ENCODE data around the gene UBASH3B.

UBASH3B gene

DNA sequence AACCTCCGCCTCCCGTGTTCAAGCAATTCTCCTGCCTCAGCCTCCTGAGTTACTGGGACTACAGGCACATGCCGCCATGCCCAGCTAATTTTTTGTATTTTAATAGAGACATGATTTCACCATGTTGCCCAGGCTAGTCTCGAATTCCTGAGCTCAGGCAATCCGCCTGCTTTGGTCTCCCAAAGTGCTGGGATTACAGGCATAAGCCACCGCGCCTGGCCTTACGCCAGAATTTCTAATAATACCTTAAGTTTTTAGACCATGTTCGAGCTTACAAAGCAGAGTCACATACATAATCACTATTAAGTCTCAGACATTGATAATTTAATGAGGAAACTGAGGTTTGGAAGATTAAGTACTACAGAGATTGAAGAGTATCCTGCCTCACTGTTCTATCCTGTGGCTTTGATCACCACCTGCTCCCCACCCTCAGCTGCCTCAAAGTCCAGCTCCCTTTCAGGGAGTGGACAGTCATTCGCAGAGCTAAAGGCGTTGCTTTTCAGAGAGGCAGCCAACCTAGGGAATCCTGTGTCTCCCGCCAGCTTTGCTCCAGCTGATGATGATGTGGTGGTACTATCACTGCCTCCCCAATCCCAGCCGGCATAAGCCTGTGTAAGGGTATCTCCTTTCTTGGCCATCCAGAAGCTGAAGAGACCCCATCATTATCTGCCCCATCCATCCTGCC, 7.7 kb downstream of the UBASH3B start:
- DNase-seq (ENCODE audit: low read depth, low spot score) = no peak
- no peaks in the 10 kb centered on the region for H3K4me1 ChIP-seq (ENCODE audit: control insufficient read depth, insufficient read depth, low read length)
- H3K4me3 ChIP-seq (ENCODE audit: low read length) = no peak overlapping the region
- H3K27ac ChIP-seq (ENCODE audit: low read length) = no peak overlapping the region
- H3K36me3 ChIP-seq (ENCODE audit: control insufficient read depth, insufficient read depth, low read length) = no peaks in the 10 kb centered on the region
- no peaks in the 10 kb centered on the region for H3K27me3 ChIP-seq (ENCODE audit: control insufficient read depth, insufficient read depth, low read length)
- no CpG with 5 or more reads among the region's 13 CpGs for WGBS (ENCODE audit: insufficient coverage, insufficient read length)
- no peaks in the 10 kb centered on the region for H3K9me3 ChIP-seq (ENCODE audit: control insufficient read depth, insufficient read depth, low read length)

DNA sequence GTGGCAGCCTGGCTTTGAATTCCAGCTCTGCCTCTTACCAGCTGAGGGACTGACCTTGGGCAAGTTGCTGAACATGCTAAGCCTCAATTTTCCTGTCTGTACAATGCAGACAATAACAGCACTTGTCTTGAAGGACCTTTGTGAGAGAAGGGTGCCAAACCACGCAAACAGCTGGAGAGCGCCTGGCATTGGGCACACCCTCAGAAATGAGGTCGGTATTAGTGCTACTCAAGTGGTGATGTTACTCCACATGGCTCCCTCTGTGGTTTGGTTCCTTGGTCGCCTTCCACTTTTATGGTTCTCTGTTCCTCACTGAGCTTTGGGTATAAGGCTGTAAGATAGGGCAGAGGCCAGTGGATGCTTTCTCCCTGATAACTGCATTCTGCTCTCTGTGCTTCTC, 8.2 kb downstream of the UBASH3B start:
- WGBS (ENCODE audit: insufficient coverage, insufficient read length) = no CpG with 5 or more reads among the region's 4 CpGs
- Histone ChIP-seq H3K4me1 (ENCODE audit: control insufficient read depth, insufficient read depth, low read length) (no peaks in the 10 kb centered on the region), H3K27me3 (ENCODE audit: control insufficient read depth, insufficient read depth, low read length) (no peaks in the 10 kb centered on the region), H3K9me3 (ENCODE audit: control insufficient read depth, insufficient read depth, low read length) (no peaks in the 10 kb centered on the region), H3K27ac (ENCODE audit: low read length) (no peak overlapping the region), H3K4me3 (ENCODE audit: low read length) (no peak overlapping the region), H3K36me3 (ENCODE audit: control insufficient read depth, insufficient read depth, low read length) (no peaks in the 10 kb centered on the region)
- DNase-seq (ENCODE audit: low read depth, low spot score) = no peak

DNA sequence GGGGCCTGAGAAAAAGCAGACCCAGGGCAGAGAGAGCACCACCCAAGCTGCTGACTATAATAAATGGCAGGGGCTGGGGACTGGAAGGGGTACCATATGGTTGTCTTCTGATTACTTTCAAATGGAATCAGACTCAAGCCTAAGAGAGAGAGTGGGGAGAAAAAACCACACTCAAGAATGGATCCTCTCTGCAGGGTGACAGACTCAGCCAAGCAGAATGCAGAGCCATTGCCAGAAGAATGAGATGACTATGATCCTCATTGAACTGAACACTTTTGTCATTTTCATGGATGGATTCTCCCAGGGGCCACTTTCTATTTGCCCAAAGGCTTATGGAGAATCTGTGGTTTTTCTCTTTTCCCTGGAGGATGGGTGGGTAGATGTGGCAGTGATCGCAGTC, 8.7 kb downstream of the UBASH3B start:
- no peaks in the 10 kb centered on the region for H3K4me1 ChIP-seq (ENCODE audit: control insufficient read depth, insufficient read depth, low read length)
- WGBS (ENCODE audit: insufficient coverage, insufficient read length) = no CpG with 5 or more reads among the region's 1 CpG
- H3K27me3 ChIP-seq (ENCODE audit: control insufficient read depth, insufficient read depth, low read length) = no peaks in the 10 kb centered on the region
- no peak overlapping the region for H3K4me3 ChIP-seq (ENCODE audit: low read length)
- no peak for DNase-seq (ENCODE audit: low read depth, low spot score)
- no peak overlapping the region for H3K27ac ChIP-seq (ENCODE audit: low read length)
- no peaks in the 10 kb centered on the region for H3K9me3 ChIP-seq (ENCODE audit: control insufficient read depth, insufficient read depth, low read length)
- H3K36me3 ChIP-seq (ENCODE audit: control insufficient read depth, insufficient read depth, low read length) = no peaks in the 10 kb centered on the region

DNA sequence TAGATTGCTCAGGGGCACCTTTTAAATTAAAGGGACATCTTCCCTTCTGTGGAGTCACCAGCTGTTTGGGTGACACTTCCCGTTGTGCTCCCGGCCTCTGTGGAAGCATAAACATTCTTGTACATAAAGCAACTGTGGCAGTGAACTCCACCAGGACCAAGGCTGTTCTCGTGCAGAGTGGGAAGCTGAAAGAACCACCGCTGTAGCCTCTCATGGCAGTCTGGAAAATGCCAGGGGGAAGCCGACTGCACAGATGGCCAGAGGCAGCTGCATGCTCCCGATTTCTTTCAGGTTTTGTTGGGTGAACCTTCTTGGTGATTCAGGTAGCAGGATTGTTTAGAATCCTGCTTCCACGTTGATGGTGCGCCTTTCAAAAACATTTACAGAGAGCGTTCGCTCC, 10.3 kb downstream of the UBASH3B start:
- WGBS (ENCODE audit: insufficient coverage, insufficient read length) = no CpG with 5 or more reads among the region's 10 CpGs

GRCh38 chr11:122666743-122667142, 11.2 kb downstream of the UBASH3B start:
- Histone ChIP-seq H3K9me3 (ENCODE audit: control insufficient read depth, insufficient read depth, low read length) (no peaks in the 10 kb centered on the region), H3K27ac (ENCODE audit: low read length) (no peak overlapping the region), H3K36me3 (ENCODE audit: control insufficient read depth, insufficient read depth, low read length) (no peaks in the 10 kb centered on the region), H3K4me3 (ENCODE audit: low read length) (no peak overlapping the region), H3K4me1 (ENCODE audit: control insufficient read depth, insufficient read depth, low read length) (no peaks in the 10 kb centered on the region), H3K27me3 (ENCODE audit: control insufficient read depth, insufficient read depth, low read length) (no peaks in the 10 kb centered on the region)
- DNase-seq (ENCODE audit: low read depth, low spot score) = no peak

More for the DNA sequence above, 10.3 kb downstream of the UBASH3B start:
- H3K27ac ChIP-seq (ENCODE audit: low read length) = no peak overlapping the region
- no peak for DNase-seq (ENCODE audit: low read depth, low spot score)
- no peaks in the 10 kb centered on the region for H3K36me3 ChIP-seq (ENCODE audit: control insufficient read depth, insufficient read depth, low read length)
- H3K9me3 ChIP-seq (ENCODE audit: control insufficient read depth, insufficient read depth, low read length) = no peaks in the 10 kb centered on the region
- H3K4me1 ChIP-seq (ENCODE audit: control insufficient read depth, insufficient read depth, low read length) = no peaks in the 10 kb centered on the region
- H3K4me3 ChIP-seq (ENCODE audit: low read length) = no peak overlapping the region
- H3K27me3 ChIP-seq (ENCODE audit: control insufficient read depth, insufficient read depth, low read length) = no peaks in the 10 kb centered on the region

GRCh38 chr11:122668562-122669090, 13.1 kb downstream of the UBASH3B start:
- no peaks in the 10 kb centered on the region for H3K36me3 ChIP-seq (ENCODE audit: control insufficient read depth, insufficient read depth, low read length)
- no peaks in the 10 kb centered on the region for H3K4me1 ChIP-seq (ENCODE audit: control insufficient read depth, insufficient read depth, low read length)
- WGBS (ENCODE audit: insufficient coverage, insufficient read length) = no CpG with 5 or more reads among the region's 6 CpGs
- no peak overlapping the region for H3K27ac ChIP-seq (ENCODE audit: low read length)
- no peak for DNase-seq (ENCODE audit: low read depth, low spot score)
- H3K4me3 ChIP-seq (ENCODE audit: low read length) = no peak overlapping the region
- H3K27me3 ChIP-seq (ENCODE audit: control insufficient read depth, insufficient read depth, low read length) = no peaks in the 10 kb centered on the region
- H3K9me3 ChIP-seq (ENCODE audit: control insufficient read depth, insufficient read depth, low read length) = no peaks in the 10 kb centered on the region

DNA sequence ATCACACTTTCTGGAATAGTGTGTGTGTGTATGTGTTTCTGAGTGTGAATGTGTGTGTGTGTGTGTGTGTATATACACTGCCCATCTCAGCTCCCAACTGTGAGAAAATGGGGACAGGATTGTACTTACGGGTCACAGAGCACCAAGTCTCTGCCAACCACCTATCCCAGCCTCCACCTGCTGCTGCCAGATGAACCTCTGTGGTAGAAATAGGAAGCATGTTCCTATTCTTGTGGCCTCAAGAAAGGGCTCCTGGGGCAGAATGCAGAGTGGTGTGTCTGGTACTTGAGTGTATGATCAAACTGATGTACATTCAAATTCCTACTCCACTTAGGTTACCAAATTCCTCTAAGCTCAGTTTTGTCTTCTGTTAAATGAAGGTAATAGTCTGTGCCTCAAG, 14.6 kb downstream of the UBASH3B start:
- Histone ChIP-seq H3K27ac (ENCODE audit: low read length) (no peak overlapping the region), H3K4me3 (ENCODE audit: low read length) (no peak overlapping the region), H3K27me3 (ENCODE audit: control insufficient read depth, insufficient read depth, low read length) (no peaks in the 10 kb centered on the region), H3K4me1 (ENCODE audit: control insufficient read depth, insufficient read depth, low read length) (no peaks in the 10 kb centered on the region), H3K36me3 (ENCODE audit: control insufficient read depth, insufficient read depth, low read length) (no peaks in the 10 kb centered on the region), H3K9me3 (ENCODE audit: control insufficient read depth, insufficient read depth, low read length) (no peaks in the 10 kb centered on the region)
- no CpG with 5 or more reads among the region's 1 CpG for WGBS (ENCODE audit: insufficient coverage, insufficient read length)
- no peak for DNase-seq (ENCODE audit: low read depth, low spot score)

DNA sequence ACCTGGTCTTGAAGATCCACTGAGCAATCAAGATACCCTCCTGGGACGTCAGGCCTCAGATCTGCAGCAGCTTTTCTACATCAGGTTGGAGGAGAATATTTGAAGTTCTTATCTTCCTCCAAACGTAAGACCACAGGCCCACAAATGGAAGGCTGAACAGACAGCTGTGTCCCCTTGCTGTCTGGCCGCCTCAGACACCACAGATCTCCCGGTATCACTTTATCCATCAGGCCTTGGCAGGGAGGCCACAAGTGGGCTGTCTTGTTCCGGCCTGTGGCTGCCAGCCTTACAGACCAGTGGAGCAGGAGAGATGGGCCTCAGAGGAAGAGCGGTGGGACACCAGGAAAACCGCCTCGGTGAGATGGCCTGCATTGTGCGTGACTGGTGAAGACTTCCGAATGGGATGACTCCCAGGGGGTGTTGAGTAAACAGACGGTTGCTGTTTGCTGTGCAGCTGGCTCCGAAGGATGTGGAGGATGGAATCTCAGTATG, 15.9 kb downstream of the UBASH3B start:
- Histone ChIP-seq H3K27ac (ENCODE audit: low read length) (no peak overlapping the region), H3K9me3 (ENCODE audit: control insufficient read depth, insufficient read depth, low read length) (no peaks in the 10 kb centered on the region), H3K36me3 (ENCODE audit: control insufficient read depth, insufficient read depth, low read length) (no peaks in the 10 kb centered on the region), H3K4me3 (ENCODE audit: low read length) (no peak overlapping the region), H3K27me3 (ENCODE audit: control insufficient read depth, insufficient read depth, low read length) (no peaks in the 10 kb centered on the region), H3K4me1 (ENCODE audit: control insufficient read depth, insufficient read depth, low read length) (no peaks in the 10 kb centered on the region)
- DNase-seq (ENCODE audit: low read depth, low spot score) = no peak
- WGBS (ENCODE audit: insufficient coverage, insufficient read length) = no CpG with 5 or more reads among the region's 12 CpGs

DNA sequence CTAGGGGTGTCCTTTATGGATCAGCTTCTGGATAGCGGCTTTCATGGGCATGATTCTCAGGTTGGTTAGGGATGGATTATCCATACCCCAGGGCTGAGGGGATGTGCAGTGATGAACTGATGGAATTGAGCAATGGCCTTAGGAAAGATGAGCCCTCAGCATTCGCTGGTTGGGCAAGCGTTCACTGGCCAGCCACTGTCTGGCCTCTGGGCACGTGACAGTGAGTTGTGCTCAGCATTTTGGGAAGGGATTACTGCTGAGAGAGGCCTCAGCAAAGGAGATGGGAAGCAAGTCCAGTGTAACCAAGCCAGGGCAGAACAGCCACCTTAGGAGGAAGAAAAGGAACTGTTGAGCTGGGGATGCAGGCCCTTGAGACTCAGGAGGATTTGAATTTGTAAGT, 17.4 kb downstream of the UBASH3B start:
- Histone ChIP-seq H3K4me3 (ENCODE audit: low read length) (no peak overlapping the region), H3K27me3 (ENCODE audit: control insufficient read depth, insufficient read depth, low read length) (no peaks in the 10 kb centered on the region), H3K4me1 (ENCODE audit: control insufficient read depth, insufficient read depth, low read length) (no peaks in the 10 kb centered on the region), H3K27ac (ENCODE audit: low read length) (no peak overlapping the region), H3K36me3 (ENCODE audit: control insufficient read depth, insufficient read depth, low read length) (no peaks in the 10 kb centered on the region), H3K9me3 (ENCODE audit: control insufficient read depth, insufficient read depth, low read length) (no peaks in the 10 kb centered on the region)
- DNase-seq (ENCODE audit: low read depth, low spot score) = no peak
- WGBS (ENCODE audit: insufficient coverage, insufficient read length) = no CpG with 5 or more reads among the region's 4 CpGs

DNA sequence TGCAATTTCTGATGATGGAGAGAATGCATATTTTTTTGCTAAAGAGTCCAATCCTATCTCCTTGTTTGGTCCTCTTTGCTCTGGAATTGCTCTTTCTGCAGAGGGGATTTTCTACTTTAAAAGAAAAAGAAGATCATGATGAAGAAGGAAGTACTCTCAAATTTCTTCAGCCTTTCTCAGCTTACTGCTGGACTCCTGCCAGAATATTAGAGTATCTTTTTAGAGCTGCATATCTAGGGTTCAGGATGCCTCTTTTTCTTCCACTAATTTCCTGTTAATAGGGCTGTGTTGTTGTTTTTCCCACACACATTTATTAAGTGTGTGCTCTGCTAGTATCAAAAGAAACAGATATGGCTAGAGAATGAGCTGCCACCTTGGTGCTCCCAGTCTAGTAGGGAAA, 18.2 kb downstream of the UBASH3B start:
- DNase-seq (ENCODE audit: low read depth, low spot score) = no peak
- H3K27ac ChIP-seq (ENCODE audit: low read length) = no peak overlapping the region
- H3K4me3 ChIP-seq (ENCODE audit: low read length) = no peak overlapping the region
- H3K4me1 ChIP-seq (ENCODE audit: control insufficient read depth, insufficient read depth, low read length) = no peaks in the 10 kb centered on the region
- no peaks in the 10 kb centered on the region for H3K36me3 ChIP-seq (ENCODE audit: control insufficient read depth, insufficient read depth, low read length)
- no peaks in the 10 kb centered on the region for H3K9me3 ChIP-seq (ENCODE audit: control insufficient read depth, insufficient read depth, low read length)
- no peaks in the 10 kb centered on the region for H3K27me3 ChIP-seq (ENCODE audit: control insufficient read depth, insufficient read depth, low read length)

- Histone ChIP-seq H3K9me3 (ENCODE audit: control insufficient read depth, insufficient read depth, low read length) (no peaks in the 10 kb centered on the region), H3K4me1 (ENCODE audit: control insufficient read depth, insufficient read depth, low read length) (no peaks in the 10 kb centered on the region), H3K27me3 (ENCODE audit: control insufficient read depth, insufficient read depth, low read length) (no peaks in the 10 kb centered on the region), H3K27ac (ENCODE audit: low read length) (no peak overlapping the region), H3K36me3 (ENCODE audit: control insufficient read depth, insufficient read depth, low read length) (no peaks in the 10 kb centered on the region), H3K4me3 (ENCODE audit: low read length) (no peak overlapping the region)
- no peak for DNase-seq (ENCODE audit: low read depth, low spot score)
- no CpG with 5 or more reads among the region's 4 CpGs for WGBS (ENCODE audit: insufficient coverage, insufficient read length)
Measured at GRCh38 chr11:122676638-122677037, 21.1 kb downstream of the UBASH3B start.

All from iPS DF 6.9 (cell line).